Activated gamma-delta T cell (primary cell): Measurements from ENCODE around the gene TM4SF4.

Source experiments
- DNase-seq: peaks from one replicate; lab custom pipeline; 2025; lab: John Stamatoyannopoulos, UW

The TM4SF4 gene

DNA sequence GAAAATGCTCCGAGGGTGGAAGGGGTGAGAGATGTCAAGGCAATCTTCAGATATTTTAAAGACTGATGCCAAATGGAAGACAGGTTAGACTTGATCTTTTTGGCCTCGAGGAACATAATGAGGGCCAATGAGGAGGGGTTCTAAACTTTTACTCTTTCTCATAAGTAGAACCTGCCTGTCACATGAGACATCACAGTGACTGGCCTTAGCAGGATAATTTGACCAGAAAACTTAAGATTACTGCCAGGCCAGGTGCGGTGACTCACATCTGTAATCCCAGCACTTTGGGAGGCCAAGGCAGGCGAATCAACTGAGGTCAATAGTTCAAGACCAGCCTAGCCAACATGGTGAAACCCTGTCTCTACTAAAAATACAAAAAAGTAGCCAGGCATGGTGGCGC, 12.2 kb downstream of the TM4SF4 start:
- no peak for DNase-seq

DNA sequence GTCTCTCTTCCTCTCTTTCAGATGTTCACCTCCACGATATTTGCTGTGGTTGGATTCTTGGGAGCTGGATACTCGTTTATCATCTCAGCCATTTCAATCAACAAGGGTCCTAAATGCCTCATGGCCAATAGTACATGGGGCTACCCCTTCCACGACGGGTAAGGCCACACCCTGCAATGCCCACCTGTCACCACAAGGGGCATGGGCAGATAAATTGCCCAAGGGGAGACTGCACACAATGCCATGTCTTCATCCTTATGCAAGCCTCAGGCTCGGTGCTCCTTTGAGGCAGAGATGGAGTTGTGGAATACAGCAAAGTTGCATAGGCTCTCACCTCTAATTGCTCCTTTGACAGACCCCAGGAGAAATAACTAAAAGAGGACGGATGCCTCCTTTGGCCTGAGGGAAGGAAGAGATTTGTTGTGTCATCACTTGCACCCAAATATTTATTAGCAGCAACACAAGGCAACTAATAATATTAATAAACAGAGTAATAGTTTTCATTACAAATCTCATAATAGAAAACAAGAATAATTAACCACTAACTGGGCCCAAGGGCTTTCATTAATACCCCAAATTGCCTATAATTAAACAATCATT, 13.2 kb downstream of the TM4SF4 start:
- no peak for DNase-seq

DNA sequence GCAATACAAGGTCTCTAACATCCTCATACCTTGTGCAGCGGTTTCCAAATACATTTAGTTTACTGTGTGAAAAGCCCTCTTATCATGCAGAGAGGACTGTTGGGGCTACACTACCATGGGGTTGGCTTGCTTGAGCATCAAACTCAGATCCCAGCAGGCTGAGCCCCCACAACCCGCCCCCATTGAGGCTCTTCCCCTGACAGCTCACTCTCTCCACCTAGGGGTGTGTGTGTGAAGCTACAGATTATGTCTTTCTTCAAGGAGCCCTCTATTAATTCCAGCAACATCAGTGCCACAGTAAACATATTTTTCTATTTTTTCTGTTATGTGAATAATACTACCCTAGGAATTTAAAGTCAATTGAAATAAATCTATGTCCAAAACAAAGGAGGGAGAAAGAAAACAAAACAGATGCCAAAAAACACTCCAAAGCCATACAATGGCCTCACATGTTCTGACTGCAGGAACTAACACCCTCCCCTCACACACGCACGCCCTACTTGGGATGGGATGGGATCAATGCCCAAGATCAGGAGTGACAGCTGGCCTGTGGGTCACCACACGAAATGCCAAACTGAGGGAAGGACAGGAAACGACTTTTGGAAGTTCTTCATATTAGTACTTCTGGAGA, 14.7 kb downstream of the TM4SF4 start:
- DNase-seq: no peak

GRCh38 chr3:149490260-149490971, 15.9 kb downstream of the TM4SF4 start:
- DNase-seq: no peak

- no peak for DNase-seq
Measured at GRCh38 chr3:149493315-149494021, 19.0 kb downstream of the TM4SF4 start.

- no peak for DNase-seq
Measured at GRCh38 chr3:149494022-149494758, 19.7 kb downstream of the TM4SF4 start.

DNA sequence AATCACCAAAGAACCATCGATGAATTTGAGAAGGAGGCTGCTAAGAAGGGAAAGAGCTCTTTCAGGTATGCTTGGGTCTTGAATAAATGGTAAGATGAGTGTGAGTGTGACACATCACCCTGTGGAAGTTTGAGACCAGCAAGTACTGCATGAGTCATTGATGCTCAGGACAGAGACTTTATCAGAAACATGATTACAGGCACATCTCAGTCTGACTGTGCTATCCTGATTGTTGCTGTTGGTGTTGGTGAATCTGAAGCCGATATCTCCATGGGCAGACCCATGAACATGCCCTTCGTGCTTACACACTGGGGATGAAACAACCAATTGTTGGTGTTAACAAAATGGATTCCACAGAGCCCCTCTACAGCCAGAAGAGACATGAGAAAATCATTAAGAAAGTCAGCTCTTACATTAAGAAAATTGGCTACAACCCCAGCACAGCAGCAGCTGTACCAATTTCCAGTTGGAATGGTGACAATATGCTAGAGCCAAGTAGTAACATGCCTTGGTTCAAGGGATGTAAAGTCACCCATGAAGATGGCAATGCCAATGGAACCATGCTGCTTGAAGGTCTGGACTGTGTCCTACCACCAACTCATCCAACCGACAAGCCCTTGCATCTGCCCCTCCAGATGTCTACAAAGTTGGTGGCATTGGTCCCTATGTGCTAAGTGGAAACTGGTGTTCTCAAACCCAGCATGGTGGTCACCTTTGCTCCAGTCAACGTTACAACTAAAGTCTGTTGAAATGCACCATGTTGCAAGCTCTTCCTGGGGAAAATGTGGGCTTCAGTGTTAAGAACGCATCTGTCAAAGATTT, 20.5 kb downstream of the TM4SF4 start:
- DNase-seq: no peak

- no peak for DNase-seq
Measured at GRCh38 chr3:149495581-149496125, 21.2 kb downstream of the TM4SF4 start.

DNA sequence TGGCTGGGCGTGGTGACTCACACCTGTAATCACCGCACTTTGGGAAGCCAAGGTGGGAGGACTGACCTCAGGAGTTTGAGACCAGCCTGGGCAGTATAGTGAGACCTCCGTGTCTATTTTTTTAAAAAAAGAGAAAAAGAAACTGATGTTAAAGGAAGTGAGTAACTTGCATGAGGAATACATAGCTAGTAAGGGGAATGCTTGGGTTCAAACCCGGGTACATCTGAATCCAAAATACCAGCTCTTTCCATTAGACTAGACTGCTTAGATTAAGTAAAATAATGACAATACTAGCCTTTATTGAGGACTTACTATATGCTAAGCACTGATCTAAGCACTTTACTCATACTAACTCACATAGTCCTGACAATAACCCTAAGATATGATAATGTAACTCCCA, 22.4 kb downstream of the TM4SF4 start:
- DNase-seq: no peak

DNA sequence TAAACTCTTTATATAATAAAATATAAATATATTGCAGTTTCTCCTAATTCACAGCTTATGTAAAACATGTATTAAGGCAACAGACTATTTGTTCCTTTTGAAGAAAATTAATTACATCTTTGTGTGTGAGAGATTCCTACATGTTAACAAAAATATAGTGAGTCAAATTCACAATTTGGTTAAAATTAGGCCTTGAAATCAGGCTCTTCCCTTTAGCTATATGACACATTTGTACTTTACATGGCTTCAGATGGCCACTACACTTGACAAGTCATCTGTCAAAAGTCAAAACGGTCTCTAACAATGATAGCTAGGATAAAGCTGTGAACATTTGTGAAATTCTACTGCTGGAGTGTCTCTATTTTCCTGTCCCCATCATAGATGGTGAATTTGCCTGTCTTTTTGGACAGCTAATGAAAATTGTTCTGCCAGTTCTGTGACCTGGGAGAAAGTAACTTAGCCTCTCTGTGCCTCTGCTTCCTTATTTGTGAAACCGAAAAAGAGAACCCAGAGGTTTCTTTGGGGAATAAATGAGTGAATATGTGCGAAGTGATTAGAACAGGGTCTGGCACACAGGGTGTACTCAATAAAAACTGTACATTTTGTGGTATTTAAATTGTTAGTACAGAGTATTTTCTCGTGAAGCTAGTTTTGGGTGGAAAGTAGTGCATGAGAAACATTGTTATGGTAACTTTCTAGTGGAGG, 23.6 kb downstream of the TM4SF4 start:
- no peak for DNase-seq

DNA sequence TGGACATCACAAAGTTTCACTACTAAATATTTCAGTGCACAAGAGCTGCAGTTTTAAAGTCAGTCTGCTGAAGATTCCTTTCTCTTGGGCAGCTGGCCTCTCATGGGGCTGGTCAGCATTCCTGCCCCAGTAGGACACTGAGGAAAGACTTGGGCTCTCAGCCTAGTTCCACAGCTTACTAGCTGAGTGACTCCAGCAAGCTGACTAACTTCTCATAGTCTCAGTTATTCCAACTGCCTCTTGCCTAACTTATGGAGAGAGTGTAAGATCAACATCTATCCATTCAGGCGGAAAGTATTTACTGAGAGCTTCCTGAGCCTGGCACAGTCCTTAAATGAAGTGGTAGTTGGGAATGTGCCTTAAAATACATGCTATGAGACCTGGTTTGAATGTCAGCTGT, 27.0 kb downstream of the TM4SF4 start:
- no peak for DNase-seq

DNA sequence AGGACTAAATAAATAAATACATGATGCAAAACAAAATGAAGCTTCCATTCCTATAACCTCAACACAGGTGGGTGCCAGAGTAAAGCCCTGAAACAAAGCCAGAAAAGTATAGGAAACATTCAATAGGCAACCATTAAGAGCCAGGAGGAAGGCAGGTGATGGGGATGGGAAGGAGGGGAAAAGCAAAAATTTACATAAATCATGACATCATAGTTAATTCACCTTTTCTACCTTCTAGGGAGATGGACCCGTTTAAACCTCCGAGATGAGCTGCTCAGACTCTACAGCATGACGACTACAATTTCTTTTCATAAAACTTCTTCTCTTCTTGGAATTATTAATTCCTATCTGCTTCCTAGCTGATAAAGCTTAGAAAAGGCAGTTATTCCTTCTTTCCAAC, 27.9 kb downstream of the TM4SF4 start:
- DNase-seq: no peak

GRCh38 chr3:149506540-149506939, 32.0 kb downstream of the TM4SF4 start:
- DNase-seq: no peak

GRCh38 chr3:149506965-149507364, 32.5 kb downstream of the TM4SF4 start:
- DNase-seq: no peak

DNA sequence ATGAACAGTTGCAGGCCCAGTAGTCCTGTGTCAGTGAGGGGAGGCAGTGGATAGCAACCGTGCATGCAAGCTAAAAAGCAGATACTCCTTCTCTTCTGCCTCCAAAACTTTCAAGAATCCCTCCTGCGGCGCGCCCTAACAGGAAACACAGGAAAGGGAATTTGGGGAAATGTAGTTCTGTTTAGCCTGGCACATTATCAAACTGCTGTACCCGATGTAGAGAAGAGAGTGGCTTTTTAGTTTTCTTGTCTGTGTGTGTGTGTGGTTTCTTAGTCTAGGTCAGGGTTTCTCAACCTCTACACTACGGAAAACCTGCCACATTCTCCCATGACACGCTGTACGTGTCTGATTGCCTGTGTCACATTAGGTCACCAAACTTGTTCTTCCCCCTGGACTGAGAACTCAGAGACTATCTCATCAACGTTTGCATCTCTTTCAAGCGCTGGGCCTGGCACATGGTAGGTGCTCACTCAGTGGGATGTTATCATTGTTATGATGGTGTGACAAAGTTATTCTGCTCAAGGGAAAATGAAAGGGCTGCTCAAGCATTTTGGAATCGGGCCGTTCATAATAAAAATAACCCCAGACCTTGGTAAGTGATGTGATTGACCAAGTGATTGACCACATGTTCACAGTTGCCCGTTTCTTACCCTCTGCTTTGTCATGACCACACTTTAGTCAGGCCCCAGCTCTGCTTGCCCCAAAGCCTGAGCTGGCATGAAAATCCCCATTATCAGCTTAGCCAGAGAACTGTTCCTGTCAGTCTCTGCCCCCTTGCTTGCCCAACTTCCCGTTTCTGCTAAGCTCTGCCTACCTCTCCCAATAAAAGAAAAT, 33.2 kb downstream of the TM4SF4 start:
- DNase-seq: no peak

GRCh38 chr3:149509526-149509925, 35.0 kb downstream of the TM4SF4 start:
- no peak for DNase-seq

DNA sequence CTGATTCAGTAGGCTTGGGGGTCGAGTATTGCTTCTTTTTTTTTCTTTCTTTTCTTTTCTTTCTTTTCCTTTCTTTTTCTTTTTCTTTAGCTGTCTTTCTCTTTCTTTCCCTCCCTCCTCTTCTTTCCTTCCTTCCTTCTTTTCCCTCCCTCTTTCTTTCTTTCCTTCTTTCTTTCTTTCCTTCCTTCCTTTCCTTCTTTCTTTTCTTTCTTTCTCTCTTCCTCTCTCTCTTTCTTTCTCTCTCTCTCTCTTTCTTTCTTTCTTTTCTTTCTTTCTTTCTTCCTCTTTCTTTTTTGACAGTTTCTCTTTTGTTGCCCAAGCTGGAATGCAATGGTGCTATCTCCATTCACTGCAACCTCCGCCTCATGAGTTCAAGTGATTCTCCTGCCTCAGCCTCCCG, 36.0 kb downstream of the TM4SF4 start:
- no peak for DNase-seq

DNA sequence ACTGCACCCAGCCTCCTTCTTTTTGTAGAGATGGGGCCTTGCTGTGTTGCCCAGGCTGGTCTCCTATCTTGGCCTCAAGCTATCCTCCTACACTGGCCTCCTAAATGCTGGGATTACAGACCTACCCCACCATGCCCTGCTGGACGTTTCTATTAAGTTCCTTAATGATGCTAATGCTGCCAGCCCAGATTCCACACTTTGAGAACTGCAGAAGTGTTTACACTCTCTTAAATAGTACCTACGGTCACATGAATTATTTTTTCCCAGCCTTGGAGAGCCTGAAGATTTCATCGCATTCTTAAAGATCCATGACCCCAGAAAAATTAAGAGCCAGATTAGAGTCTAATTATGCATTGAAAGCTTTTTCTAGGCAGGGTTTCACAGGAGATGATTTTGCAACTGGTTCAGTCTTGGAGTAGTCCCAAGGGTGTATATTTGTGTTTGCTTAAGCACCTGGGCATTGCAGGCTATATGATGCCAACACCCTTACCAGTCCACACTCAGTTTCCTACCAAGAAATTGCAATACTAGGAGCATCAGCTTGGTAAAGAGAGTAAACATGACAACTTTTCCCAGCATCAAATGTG, 36.6 kb downstream of the TM4SF4 start:
- DNase-seq: no peak
